ENCODE results near the gene TSTD2. TPM values are rescaled to one million over a fixed set of nuclear protein-coding genes. Genes with fewer than 3 reads are reported as not detected.

TSTD2 gene
- total RNA-seq, 1 donor from 2014 or later: 17.5 TPM

GRCh38 chr9:97573482-97574073 lies 59.6 kb downstream of the TSTD2 start:
- Mint-ChIP-seq H3K4me1 (ENCODE audit: unreplicated experiment) (no peaks in the 10 kb centered on the region), H3K27ac (ENCODE audit: unreplicated experiment) (no peak overlapping the region), H3K9me3 (ENCODE audit: unreplicated experiment) (no peaks in the 10 kb centered on the region), H3K27me3 (ENCODE audit: unreplicated experiment) (peaks cover 1% of the 10 kb centered on the region), H3K4me3 (ENCODE audit: unreplicated experiment) (no peak overlapping the region), H3K36me3 (ENCODE audit: low read depth, unreplicated experiment) (no peaks in the 10 kb centered on the region)
- DNase-seq (ENCODE audit: low spot score): no peak
- no peak for TF ChIP-seq CTCF (IDR thresholded peaks at IDR 0.05; ENCODE audit: unreplicated experiment)

- H3K4me1 Mint-ChIP-seq (ENCODE audit: unreplicated experiment): no peaks in the 10 kb centered on the region
- no peak overlapping the region for H3K27ac Mint-ChIP-seq (ENCODE audit: unreplicated experiment)
- H3K36me3 Mint-ChIP-seq (ENCODE audit: low read depth, unreplicated experiment): no peaks in the 10 kb centered on the region
- no peaks in the 10 kb centered on the region for H3K9me3 Mint-ChIP-seq (ENCODE audit: unreplicated experiment)
- TF ChIP-seq CTCF (IDR thresholded peaks at IDR 0.05; ENCODE audit: unreplicated experiment): no peak
- no peak for DNase-seq (ENCODE audit: low spot score)
- peaks cover 1% of the 10 kb centered on the region for H3K27me3 Mint-ChIP-seq (ENCODE audit: unreplicated experiment)
- H3K4me3 Mint-ChIP-seq (ENCODE audit: unreplicated experiment): no peak overlapping the region
Observed at GRCh38 chr9:97572892-97573365, 60.2 kb downstream of the TSTD2 start.

GRCh38 chr9:97572196-97572891 lies 60.8 kb downstream of the TSTD2 start:
- H3K4me3 Mint-ChIP-seq (ENCODE audit: unreplicated experiment): no peak overlapping the region
- DNase-seq (ENCODE audit: low spot score): no peak
- H3K4me1 Mint-ChIP-seq (ENCODE audit: unreplicated experiment): no peaks in the 10 kb centered on the region
- H3K9me3 Mint-ChIP-seq (ENCODE audit: unreplicated experiment): no peaks in the 10 kb centered on the region
- no peak for TF ChIP-seq CTCF (IDR thresholded peaks at IDR 0.05; ENCODE audit: unreplicated experiment)
- H3K27me3 Mint-ChIP-seq (ENCODE audit: unreplicated experiment): peaks cover 1% of the 10 kb centered on the region
- H3K27ac Mint-ChIP-seq (ENCODE audit: unreplicated experiment): no peak overlapping the region
- H3K36me3 Mint-ChIP-seq (ENCODE audit: low read depth, unreplicated experiment): no peaks in the 10 kb centered on the region

GRCh38 chr9:97571664-97572063 lies 61.5 kb downstream of the TSTD2 start:
- Mint-ChIP-seq H3K4me3 (ENCODE audit: unreplicated experiment) (no peak overlapping the region), H3K27me3 (ENCODE audit: unreplicated experiment) (peaks cover 1% of the 10 kb centered on the region)
- no peak for TF ChIP-seq CTCF (IDR thresholded peaks at IDR 0.05; ENCODE audit: unreplicated experiment)

GRCh38 chr9:97570899-97571298 lies 62.3 kb downstream of the TSTD2 start:
- Mint-ChIP-seq H3K36me3 (ENCODE audit: low read depth, unreplicated experiment) (no peaks in the 10 kb centered on the region), H3K27ac (ENCODE audit: unreplicated experiment) (no peak overlapping the region), H3K4me3 (ENCODE audit: unreplicated experiment) (no peak overlapping the region), H3K4me1 (ENCODE audit: unreplicated experiment) (no peaks in the 10 kb centered on the region), H3K27me3 (ENCODE audit: unreplicated experiment) (peaks cover 1% of the 10 kb centered on the region), H3K9me3 (ENCODE audit: unreplicated experiment) (no peaks in the 10 kb centered on the region)
- TF ChIP-seq CTCF (IDR thresholded peaks at IDR 0.05; ENCODE audit: unreplicated experiment): no peak
- DNase-seq (ENCODE audit: low spot score): no peak

More at GRCh38 chr9:97571664-97572063, 61.5 kb downstream of the TSTD2 start:
- no peak for DNase-seq (ENCODE audit: low spot score)
- no peaks in the 10 kb centered on the region for H3K4me1 Mint-ChIP-seq (ENCODE audit: unreplicated experiment)
- no peaks in the 10 kb centered on the region for H3K36me3 Mint-ChIP-seq (ENCODE audit: low read depth, unreplicated experiment)
- H3K27ac Mint-ChIP-seq (ENCODE audit: unreplicated experiment): no peak overlapping the region
- no peaks in the 10 kb centered on the region for H3K9me3 Mint-ChIP-seq (ENCODE audit: unreplicated experiment)
